ENCODE results near the gene OPCML.

The OPCML gene

DNA sequence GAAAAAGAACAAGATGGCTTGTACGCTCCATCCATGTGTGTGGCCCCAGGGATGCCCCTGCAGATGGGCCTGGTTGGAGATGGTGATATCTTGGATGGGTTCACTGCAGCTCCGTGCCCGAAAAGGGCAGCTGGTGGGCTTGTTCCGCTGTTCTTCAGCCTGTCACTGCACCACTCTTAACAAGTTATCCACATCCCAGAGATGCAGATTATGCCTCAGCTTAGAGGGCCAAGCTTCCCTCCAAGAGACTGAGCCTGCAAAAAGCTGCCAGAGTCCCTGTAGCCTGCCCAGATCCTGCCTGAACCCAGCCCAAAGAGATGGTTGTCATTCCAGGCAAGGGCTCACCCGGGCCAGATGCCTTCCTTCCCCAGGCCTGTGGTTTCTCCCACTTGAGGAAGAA is 308.0 kb downstream of the OPCML start:
- DNase-seq: no peak

GRCh38 chr11:133222425-133223330 is 309.6 kb downstream of the OPCML start:
- DNase-seq: no peak

- no peak for DNase-seq
These were observed 312.8 kb downstream of the OPCML start for GRCh38 chr11:133219543-133219942.

GRCh38 chr11:133216813-133217212 is 315.5 kb downstream of the OPCML start:
- DNase-seq: no peak

DNA sequence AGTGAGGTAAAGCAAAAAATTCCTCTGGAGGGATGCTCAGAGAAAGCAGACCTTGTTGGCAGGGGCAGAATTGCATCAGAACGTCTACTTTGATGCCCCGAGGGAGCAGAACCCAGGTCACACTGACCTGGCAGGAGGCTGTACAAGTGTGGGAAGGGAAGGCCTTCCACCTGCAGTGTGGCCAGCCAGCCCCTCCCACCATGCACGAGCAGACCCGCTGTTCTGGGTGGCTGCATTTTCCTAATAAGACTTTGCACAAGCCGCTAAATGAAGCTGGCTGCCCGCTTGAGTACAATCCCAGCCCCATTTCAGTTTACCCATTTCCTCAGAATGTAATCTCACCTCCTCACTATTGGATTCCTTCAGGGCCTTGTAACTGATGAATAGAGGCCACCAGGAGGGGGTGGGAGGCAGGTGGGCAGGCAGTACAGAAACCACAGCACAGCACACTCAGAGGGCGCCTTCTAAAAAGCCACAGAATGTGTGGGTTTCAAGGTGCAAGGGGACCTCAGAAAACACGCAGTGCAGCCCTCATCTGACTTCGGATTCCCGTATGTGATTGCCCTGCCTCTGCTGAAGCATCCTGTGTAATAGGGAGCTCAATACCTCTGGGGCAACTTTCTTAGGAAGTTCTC is 316.6 kb downstream of the OPCML start:
- no peak for DNase-seq

GRCh38 chr11:133214646-133215045 is 317.7 kb downstream of the OPCML start:
- DNase-seq: no peak

DNA sequence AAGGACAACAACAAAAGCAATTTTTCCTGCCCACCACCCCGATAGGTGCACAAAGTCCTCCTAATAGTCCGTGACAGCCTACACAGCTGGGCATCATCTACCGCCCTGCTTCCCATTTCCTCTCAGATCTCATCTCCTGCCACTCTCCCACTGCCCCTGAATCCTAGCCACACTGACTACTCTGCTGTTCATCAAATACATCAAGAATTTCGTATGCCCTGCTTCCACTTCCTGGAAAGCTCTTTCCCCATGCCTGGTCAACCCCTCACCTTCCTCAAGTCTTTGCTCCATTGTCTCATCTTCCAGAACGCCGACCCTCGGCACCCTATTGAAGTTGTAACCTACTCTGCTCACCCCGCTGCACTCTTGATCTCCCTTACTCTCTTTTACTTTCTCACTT is 320.1 kb downstream of the OPCML start:
- no peak for DNase-seq

DNA sequence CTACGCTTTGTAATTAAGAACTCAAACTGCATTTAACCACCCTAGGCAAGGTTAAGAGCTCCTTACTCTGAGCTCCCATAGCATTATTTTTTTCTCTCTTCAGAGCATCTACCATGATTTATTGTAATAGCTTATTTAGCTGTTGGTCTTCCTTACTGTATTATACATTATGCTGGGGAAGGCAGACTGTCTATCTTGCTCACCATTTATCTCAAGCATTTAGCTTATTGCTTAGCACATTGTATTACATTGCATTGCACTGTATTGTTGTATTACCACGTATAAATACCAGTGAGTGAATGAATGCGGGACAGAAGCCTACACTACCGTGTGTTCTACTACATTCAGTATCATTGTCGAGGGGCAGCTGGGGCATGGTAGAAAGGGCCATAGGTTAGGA is 324.3 kb downstream of the OPCML start:
- DNase-seq: no peak

DNA sequence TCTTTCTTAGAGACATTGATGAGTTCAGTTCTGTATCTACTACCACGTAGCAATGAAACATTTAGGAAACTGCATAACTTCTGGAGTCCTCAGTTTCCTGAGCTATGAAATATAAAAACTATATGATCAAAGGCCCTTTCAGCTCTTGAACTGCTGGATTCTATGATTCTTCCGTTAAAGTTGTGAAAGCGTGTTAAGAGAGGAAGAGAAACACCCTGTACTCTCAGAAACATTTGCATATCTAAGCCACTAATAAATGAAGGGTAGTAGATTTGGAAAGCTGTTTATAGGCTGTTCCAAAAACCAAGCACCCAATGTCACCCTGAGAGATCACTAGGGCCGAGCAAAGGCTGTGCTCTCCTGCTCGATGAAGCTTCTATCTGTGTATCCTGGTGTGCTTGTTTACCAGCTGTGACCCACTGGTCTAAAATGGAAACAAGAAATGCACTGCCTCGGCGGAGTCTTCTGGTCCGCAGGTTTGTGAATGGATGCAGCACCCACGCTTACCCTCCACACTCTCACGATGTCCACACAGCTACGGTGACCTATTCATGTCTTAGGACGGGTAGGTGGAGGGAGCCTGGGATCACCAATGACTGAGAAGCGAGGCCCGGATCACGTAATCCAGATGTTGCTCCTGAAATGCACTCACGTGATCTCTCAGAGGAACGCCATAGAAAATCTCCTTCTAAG is 325.8 kb downstream of the OPCML start:
- DNase-seq: no peak

DNA sequence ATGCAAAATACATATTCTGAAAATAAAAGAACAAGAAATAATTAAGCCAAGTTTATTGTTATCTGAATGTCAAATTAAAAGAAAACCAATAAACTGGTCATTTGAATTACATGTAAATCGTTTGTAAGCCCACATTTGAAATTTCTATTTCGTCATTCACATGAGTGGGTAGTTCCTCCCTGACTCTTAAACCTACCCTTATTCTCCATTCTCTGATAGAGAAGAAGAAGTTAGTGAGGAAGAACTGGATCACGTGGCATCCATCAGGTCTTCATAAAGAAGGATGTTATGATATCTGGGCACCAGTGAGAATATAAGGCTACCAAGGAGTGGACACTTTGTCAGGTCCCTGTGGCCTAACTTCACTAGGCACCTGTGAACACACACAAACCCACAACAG is 328.1 kb downstream of the OPCML start:
- no peak for DNase-seq

GRCh38 chr11:133202816-133203215 is 329.5 kb downstream of the OPCML start:
- no peak for DNase-seq

- DNase-seq: no peak
These were observed 333.9 kb downstream of the OPCML start for GRCh38 chr11:133198438-133198837.

DNA sequence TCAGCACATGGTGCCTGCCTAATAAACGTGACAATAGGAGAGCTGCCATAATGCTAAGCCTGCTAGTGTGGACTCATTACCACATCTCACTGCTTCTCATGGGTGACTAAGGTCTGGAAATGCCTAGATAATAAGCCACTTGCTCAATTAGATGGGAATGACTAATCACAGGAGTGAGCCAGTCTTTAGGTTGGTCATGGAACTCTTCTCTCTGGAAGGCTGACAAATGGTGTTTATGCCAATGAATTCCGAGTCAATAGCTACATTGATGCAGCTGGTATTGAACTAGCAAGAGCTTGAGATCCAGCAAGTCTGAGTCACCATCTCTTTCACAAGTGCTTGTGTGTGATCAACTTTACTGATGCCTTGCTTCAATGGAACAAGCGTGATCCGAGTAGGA is 334.9 kb downstream of the OPCML start:
- DNase-seq: no peak

DNA sequence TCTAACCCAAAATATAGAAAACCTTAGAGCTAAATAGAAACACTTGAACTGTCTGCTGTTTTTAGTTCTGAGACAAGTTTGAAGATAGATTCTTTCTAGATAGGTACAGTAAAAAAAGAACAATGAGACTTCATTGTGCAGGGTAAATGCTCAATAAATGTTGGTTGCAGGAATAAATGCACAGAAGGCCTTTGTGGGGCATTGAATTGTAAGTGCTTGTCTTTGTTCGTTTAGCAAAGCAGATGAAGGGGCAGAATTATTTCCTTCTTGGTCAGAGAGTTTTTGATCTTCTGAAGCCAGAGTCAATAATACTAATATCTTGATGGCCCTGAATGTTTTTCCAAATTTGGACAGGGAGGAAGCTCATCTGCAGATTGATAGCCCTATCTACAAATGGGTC is 340.4 kb downstream of the OPCML start:
- DNase-seq: no peak

DNA sequence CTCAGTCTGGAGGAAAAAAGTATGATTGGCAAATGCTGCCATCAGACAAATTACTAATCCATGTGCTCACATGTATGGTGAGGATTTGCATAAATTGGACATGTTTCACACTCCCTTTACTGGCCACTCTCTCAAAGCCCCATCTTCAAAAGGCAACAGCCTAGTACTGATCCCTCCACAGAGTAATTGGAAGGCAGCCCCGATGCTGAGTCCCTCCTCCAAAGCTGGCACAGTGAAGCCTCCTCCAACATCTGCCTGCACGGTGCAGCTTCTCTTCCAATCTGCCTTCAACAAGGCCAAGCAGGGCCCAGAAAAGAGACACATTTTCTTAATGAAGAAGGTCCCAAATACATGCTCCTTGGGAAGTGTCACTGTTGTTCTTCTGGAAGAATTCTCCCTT is 350.6 kb downstream of the OPCML start:
- no peak for DNase-seq

GRCh38 chr11:133181066-133181465 is 351.2 kb downstream of the OPCML start:
- no peak for DNase-seq

- DNase-seq: no peak
These were observed 352.1 kb downstream of the OPCML start for GRCh38 chr11:133180201-133180600.

DNA sequence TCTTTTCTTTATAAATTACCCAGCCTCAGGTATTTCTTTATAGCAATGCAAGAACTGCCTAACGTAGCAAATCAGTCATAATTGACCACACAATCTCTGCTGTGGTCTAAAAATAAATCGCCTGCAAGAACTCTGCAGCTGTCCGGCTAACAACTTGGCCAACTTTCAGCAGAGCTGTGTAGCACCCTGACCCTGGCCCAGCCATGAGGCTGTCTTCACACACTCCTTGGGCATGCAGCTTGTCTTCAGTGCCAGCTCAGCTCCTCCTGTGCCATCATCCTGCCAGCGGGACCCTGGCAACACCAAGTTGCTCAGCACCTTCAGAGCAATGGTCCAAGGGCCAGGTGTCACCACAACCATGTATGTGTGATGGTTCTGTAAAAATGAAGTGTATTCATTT is 355.6 kb downstream of the OPCML start:
- no peak for DNase-seq

DNA sequence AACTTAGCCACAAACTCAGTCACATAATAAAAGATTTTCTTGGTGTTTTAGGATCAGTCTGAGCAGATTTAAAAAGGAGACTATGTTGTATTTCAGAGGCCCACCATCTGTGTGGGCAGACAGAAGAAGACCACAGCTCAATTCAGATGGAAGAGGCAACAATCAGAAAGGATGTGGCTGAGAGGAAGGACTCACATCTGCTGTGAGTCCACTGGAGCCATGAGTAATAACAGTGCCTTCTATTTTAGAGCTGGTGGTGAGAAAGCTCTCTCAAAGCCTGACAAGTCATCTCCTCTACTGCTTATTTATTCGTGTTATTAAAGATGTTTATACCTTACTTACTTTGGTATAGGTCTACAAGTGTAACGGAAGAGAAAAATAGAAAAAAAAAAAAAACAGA is 357.2 kb downstream of the OPCML start:
- DNase-seq: no peak

DNA sequence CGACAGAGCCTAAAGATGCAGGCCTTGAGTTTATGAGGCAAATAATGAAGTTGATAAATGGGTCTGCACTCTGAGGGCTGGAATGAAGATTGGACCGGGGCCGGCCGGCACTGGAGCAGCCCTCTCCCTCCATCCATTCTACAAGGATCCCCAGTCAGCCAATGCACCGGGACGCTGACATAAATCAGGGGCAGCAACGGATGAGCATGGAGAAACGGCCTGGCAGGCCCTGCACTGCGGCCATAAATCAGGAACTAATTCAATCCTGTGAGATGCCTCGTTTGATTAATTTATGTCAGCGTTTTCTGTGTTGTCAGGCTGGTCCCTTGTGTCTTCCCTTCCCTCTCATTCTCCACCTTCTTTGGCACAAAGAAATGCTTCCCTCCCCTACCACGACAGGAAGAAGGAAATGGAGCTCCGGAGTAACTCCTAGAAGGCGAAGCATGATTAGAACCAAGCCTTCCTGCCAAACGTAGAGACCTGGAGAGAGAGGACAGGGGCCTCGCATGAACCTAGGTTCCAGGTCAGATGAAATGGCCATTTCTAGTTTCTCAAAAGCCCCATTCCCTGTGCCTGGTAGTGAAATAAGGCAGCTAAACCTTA is 358.4 kb downstream of the OPCML start:
- no peak for DNase-seq

DNA sequence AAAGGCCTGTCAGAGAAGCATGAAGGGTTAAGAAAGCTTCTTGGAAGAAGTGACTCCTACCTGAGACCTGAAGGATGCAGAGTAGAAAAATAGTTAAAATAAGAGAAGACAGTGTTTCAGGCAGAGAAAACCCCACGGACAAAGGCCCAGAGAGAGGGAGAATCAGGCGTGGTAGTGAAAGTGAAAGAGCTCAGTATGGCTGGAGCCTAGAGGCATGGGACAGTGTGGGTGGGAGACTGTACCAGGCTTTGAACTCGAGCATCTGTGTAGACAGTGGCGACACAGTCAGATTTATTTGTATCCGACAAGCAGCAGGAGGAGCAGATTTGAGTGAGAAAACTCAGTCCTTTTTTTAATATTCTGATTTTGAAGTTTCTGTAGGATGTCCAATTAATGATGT is 360.0 kb downstream of the OPCML start:
- no peak for DNase-seq

DNA sequence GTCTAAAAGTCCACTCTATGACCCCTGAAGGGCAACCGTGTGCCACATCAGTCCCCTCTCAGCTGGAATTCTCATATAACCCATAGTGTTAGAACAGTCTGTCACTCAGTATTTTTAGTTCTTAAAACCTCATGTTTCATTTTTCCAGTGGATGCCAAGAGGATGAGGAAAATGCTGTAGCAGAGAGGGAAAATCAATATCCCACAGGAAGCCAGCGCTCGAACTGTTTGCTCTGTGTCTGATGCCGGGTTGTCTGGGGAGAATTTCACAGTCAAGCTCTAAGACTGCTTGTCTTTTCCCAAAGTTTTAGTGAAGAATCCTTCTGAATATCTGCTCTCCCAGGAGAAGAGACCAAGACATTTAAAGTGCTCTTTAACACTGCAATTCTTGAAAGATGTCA is 360.9 kb downstream of the OPCML start:
- no peak for DNase-seq

DNA sequence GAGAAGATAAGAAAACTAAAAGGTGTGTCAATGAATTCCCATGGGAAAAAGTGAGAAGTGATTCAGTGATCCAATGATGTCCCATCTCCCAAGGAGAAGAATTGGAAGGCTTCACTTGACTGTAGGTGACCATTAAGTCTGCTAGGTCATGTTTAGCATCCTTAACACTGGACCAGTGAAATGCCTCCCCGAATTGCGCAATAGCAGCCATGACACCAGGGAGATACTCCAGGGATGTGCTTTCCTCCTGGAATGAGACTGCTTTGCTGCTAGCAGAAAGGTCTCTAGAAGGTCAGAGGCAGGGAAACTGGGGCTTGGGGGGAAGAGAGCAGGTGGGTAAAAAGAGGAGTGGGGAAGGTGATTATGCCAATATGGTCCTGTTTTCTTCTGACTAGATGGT is 364.3 kb downstream of the OPCML start:
- DNase-seq: no peak

GRCh38 chr11:133166662-133167061 is 365.6 kb downstream of the OPCML start:
- no peak for DNase-seq

Measured in stimulated activated CD4-positive, alpha-beta T cell treated with anti-CD3 and anti-CD28 coated beads, Interleukin-4, amount 100 ng/mL, for 4 hours (primary cell).